Inferior parietal cortex (tissue), 1 donor: ENCODE data around the gene AGAP1.
"Not testable (repeated sequence)": the region's sequence is repeated elsewhere in the genome, so short reads cannot be mapped to it uniquely, and the experiment has no call there.

ENCODE experiments used
- DNase-seq: peaks from one replicate; pipeline ENCODE4 v3.0.0-alpha.2; 2016; ENCODE audit errors: extremely low spot score

The AGAP1 gene

DNA sequence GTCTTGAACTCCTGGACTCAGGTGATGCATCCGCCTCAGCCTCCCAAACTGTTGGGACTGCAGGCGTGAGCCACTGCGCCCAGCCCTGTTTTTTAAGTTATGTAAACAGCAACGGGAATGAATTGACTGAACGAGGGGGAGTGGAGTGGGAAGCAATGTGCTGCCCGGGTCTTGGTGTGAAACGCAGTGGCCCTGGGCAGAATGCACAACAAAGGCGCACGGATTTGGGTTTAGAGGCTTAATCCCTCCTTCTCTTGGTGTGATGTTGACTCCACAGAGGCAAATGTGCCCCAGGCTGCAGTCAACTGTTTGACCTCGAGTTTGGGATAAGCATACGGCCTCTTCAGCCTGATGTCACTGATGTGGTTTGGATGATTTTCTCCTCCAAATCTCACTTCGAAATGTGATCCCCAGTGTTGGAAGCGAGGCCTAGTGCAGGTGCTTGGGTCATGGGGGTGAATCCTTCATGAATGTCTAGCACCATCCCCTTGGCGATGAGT is 97.4 kb downstream of the AGAP1 start:
- DNase-seq = no peak

DNA sequence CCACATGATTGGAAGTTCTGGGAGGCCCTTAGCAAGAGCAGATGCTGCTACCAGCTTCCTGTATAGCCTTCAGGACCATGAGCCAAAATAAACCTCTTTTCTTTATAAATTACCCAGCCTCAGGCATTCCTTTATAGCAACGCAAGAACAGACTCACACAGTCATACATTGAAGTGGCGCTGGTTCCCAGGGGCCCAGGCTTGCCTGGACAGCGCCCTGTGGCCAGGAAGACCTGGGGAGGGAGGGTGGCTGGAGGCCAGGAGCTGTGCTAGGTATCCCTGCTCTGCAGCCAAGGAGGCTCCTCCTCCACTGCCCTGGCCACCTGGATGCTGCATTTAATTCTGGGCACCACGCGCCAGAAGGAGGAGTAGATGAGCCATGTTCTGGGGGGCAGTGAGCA is 98.1 kb downstream of the AGAP1 start:
- no peak for DNase-seq

DNA sequence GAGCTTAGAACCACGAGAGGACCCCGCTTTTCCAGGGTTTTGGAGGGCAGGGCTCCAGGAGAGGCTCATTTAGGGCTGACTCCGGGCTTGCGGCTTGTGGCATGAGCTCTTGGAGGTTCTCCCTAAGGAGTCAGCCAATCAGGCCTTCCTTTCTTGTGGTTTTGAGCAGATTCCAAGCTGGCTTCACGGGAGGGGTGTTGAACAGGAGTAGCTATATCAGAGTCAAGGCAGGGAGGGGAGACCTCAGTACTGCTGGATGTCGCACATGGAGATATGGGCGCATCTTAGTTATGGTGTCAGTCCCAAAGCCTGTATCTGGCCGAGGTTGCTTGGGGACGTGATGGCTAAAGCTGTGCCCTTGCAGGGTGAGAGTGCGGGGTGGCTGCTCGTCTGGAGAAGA is 98.6 kb downstream of the AGAP1 start:
- DNase-seq = no peak

DNA sequence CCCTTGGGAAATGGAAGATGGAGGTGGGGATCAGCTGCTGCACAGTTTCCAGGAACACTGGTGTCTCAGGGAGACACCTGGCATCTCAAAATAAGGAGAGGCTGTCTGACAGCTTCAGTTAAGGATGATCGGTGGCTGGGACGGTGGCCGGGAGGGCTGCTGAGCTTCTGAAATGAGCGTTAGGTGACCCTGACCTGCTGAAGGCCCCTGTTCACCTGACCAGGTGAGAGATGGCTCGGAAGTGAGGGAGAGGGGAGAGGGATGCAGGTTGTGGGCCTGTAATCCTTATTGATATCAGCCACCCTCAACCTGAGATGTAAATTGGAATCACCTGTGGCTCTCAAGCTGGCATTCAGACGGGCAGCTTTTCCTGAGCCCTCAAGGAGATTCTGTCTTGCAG is 99.0 kb downstream of the AGAP1 start:
- DNase-seq = no peak

DNA sequence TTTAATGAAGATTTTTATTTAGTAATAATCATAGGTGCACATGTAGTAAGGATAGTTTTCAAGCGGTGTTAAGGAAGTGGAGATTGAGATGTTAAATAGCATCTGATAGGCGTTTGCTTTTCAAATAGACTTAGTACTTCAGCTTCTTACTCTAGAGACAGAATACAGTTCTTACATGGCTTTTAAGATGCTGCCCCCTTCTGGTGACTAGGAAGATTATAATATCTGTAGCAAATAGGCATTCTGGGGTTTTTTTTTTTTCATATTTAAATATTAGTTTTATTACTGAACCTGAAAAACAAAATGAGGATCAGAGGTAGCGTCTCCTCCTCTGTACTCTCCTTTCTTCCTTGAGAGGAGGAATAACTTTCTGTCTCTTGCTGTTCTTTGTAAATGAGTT is 100.2 kb downstream of the AGAP1 start:
- DNase-seq = peak; percentile 83

DNA sequence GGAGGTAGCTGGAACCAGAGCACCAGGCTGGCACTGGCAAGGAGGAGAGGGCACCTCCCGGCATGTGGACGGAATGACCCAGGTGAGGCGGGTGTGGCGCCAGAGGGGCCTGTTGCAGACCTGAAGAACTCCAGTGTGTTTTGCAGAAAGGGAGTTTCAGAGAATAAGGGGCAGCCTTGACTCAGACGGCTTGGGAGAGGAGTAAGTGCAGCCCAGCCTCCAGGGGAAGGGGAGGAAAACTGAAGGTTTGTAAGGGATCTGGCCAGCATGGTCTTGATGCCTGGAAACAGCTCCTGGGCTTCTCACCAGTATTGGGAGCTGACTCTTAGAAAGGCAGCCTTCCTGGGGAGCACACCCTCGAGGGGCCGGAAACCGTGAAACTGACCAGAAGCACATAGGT is 101.1 kb downstream of the AGAP1 start:
- DNase-seq = no peak

DNA sequence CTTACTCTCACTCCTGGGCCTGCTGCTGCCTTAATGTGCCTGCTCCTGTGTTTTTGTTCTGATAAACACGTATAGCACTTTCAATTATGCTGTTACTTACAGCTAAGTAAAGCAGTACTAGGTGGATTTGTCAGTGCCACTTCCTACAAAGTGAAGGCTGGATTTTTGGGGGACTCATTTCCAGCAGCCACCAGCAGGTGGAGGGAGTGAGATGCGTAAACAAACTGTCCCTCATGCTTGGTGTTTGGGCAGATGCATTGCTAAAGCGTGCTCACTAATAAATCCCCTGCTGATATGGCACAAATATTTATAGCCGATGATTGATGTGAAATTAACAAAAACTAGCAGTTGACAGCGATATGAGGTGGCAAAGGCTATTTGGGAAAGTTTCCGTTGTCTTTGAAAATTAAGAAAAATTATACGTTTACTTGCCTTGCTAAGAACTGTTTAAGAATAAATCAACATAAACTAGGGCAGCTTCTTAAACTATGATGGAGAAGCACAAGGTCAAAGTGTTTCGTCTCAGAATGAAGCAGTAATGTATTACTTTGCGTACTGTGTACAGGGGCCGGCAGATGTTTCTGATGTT is 101.7 kb downstream of the AGAP1 start:
- peak; percentile 94 for DNase-seq

DNA sequence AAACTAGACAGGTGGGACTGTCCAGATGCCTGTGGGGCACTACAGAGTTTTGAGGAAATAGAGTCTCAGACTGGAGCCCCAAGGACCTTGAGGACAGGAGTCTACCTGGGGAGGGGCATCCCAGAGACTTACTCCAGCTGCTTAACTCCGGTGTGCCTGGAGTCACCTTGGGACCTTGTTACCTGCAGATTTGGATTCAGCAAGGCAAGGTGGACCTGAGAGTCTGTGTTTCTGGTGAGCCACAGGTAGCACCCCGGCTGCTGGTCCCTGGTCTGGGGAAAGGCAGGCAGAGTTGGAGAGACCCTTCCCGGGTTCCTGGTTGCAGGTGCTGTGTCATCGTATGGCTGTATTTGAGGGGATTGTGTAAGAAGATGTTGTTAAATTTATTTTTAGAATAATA is 102.4 kb downstream of the AGAP1 start:
- no peak for DNase-seq

DNA sequence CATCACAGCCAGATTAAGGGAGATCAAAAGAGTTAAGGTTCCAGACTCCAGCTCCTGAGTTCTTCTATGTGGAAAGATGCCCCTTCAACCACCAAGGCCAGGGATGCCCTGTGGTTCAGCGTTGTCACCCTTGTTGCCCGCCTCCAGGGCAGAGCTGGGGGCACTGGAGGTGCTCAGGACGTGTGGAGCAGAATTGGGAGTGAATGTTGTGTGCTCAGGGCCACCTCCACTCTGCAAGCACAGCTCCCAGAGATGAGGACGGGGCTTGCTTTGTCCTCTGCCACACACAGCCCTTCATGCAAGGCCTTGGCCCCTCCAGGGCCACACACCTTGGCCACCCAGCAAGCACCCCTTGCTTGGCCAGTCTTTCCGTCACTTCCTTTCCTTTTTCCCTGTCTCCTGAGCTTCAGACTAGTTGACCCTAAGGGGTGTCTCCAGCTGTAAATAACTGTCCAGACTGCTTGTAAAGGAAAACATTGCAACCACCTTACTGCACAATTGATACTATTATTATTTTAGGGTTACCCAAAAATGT is 103.3 kb downstream of the AGAP1 start:
- no peak for DNase-seq

DNA sequence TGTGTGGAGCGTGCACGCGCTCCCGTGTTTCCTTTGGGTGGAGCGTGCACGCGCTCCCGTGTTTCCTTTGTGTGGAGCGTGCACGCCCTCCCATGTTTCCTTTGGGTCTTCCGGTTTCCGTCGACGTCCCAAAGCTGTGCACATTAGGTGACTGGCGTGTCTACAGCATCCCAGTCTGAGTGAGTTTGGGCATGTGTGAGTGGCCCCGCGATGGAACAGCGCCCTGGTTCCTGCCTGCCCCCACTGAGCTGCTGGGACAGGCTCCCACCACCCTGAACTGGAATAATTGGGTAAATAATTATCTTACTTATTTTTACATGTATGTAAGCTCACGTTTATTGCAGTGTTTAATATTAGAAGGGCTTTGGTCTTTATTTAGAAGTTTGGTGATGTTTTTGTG is 104.2 kb downstream of the AGAP1 start:
- DNase-seq = no peak

DNA sequence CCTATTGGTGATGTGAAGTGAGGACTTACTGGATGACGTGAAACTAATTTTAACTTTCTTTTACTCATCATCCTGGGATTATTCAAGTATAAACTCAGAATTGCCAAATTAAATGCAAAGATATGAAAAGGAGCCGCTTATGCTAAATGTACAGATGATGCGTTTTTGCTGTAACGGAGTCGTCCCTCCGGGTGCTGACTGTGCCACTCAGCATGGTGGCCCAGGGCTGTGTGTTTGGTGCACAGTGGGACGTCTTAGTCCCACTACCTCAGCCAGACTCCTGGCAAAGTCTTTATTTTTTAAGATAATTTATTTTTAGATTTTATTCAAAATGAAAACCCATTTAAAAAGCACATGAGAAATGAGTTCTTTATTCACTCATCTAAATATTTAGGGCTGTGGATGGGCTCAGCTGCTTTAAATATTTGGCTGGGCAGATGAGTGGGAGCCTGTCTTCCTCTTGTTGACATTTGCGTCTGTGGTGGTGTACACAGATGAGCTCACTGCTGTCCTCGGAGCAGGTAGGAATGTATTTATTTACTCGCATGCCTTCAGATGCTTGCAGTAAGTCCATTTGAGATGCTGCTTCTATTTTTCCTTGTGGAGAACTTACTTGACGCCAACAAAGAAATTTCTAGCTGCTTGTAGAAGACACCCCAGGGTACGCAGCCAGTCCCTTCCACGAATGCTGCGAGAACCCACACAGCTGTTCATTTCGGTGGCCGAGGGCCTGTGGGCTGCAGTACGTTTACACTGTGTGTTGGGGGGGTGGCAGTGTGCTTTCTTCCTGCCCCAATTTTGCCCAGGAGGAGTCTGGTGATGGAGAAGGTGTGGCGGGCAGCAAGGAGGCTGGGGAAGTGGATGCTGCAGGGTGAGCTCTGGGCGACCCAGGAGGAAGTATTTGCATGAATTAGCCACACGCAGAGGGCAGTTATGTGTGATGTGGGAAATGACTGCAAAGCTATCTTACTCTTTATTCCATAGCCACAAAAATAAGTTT is 105.0 kb downstream of the AGAP1 start:
- no peak for DNase-seq

DNA sequence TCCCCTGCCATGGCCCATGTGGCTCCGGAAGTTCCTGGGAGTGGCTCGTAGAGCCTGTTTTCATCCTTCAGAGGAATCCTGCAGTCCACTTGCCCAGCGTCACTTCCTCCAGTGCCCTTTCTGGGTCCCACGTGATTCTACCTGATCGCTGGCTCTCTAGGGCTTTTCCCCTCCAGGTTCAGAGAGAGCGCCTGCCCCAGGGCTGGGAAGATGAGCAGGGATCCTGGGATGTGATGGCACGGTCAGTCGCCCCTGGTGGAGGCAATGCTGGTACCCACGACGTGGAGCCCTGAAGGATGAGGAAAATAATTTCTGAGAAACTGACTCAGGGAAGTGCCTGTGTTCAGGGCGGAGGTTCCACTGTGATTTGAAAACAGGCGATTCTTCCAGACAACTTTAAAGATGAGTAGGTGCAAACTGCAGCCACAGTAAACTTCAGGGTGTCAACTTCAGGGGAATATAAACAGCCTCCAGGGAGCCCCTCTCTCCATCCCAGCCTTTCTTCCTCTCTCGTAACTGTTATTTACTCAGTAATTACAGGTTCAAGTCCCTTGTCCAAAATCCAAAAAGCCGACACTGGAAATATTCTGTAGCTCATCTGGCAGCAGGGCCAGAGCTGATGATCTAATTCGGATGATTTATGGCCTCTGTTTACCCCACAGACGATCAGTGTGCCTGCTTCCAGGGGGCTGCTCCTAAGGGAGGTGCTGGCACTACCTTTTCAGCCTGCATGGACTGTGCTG is 105.9 kb downstream of the AGAP1 start:
- DNase-seq = no peak

DNA sequence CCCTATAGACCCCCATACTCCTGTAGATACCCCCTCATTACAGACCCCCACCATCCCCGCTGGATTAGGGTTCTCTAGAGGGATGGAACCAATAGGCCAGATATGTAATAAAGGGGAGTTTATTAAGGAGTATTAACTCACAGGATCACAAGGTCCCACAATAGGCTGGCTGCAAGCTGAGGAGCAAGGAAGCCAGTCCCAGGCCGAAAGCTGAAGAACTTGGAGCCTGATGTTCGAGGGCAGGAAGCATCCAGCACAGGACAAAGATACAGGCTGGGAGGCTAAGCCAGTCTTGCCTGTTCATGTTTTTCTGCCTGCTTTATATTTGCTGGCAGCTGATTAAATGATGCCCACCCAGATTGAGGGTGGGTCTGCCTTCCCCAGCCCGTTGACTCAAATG is 106.6 kb downstream of the AGAP1 start:
- no peak for DNase-seq

DNA sequence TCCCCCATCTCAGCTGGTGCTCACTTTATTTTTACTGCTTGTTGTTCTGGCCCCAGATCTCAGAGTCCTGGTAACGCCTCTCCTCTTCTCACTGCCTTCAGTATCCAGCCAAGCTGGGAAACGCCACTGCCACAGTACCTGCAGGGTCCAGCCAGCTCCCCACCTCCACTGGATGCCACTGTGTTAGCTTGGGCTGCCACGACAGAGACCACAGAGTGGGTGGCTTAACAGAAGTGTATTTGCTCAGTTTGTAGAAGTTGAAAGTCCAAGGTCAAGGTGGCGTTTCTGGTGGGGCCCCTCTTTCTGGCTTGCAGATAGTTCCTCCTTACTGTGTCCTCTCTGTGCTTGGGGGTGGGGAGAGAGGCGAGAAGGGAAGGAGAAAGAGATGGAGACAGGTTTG is 107.1 kb downstream of the AGAP1 start:
- no peak for DNase-seq

DNA sequence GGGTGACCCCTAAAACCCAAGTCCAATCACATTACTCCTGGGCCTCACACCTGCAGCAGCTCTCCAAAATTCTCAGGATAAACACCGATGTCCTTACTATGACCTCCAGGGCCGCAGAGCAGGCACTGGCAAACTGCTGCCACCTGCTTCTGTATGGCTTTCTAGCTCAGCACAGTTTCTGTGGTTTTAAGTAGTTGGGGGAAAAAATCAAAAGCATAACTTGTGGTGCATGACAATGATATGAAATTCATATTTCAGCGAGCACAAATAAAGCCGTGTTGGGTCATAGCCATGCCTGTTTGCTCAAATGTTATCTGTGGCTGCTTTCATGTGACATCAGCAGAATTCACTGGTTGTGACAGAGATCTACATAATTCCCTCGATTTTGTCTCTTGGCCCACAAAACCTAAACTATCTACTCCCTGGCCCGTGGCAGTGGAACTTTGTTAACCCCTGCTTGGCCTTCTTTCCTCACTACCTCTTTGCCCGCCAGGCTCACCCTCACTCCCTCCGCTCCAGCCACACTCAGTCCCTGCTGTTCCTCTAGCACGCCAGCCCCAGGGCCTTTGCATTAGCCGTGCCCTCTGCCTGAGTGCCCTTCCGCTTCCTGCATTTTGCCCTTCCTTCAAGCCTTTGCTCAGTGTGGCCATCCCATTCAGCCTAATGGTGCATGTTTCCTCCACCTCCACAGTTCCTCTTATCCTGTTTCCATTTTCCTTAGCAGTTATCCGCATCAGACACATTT is 108.3 kb downstream of the AGAP1 start:
- DNase-seq = no peak

DNA sequence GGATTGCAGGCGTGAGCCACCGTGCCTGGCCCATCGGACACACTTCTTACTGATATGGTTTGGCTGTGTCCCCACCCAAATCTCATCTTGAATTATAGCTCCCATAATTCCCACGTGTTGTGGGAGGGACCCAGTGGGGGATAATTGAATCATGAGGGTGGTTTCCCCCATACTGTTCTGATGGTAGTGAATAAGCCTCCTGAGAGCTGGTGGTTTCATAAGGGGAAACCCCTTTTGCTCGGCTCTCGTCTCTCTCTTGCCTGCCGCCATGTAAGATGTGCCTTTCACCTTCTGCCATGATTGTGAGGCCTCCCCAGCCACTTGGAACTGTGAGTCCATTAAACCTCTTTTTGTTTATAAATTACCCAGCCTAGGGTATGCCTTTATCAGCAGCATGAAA is 109.1 kb downstream of the AGAP1 start:
- DNase-seq = not testable (repeated sequence)

DNA sequence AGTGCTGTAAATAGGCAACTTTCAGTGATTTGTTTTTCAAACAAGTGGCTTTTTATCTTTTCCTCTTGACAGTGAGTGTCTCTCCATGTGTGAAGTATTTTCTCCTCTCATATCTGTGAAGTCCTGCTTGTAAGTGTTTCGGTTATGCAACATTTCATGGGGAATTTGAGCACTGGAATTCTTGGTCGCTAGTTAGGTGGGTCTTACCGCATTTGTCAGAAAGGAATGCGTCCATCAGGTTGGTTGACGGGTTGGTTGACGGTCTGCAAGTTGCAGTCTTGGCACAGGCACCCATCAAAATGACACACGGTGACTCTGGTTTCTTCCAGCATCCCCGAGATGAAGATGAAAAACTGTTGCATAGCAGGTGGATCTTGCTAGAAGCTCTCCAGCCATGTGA is 109.8 kb downstream of the AGAP1 start:
- DNase-seq = no peak

DNA sequence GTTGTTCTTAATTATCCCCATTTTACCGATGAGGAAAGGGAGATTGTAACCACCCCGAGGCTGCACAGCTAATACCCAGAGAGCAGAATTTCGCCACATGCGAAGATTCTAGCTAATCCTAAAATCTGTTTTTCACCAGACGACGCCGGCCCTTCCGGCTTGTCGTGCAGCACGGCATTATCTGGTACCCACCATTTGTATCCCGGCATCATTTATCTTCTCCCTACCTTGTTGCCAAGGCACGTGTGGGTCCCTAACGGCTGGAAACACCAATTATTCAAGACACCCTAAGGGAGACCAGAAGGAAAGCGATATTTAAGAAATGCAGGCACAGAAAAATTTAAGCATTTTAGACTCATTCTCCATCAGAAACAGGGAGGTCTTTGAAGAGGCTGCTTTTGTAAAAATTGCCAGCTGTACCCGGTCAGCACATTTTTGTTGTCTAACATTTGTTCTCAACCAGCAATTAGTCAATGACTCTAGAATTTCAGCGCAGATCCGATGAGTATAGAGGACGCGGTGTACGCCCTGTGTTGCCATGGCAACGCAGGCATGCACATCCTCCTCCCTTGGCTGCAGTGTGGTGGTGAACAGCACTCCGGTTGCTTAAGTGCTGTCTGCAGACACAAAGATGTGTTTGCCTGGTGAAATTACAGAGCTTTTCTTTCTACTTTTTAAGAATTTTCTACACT is 111.6 kb downstream of the AGAP1 start:
- DNase-seq = peak; percentile 91

DNA sequence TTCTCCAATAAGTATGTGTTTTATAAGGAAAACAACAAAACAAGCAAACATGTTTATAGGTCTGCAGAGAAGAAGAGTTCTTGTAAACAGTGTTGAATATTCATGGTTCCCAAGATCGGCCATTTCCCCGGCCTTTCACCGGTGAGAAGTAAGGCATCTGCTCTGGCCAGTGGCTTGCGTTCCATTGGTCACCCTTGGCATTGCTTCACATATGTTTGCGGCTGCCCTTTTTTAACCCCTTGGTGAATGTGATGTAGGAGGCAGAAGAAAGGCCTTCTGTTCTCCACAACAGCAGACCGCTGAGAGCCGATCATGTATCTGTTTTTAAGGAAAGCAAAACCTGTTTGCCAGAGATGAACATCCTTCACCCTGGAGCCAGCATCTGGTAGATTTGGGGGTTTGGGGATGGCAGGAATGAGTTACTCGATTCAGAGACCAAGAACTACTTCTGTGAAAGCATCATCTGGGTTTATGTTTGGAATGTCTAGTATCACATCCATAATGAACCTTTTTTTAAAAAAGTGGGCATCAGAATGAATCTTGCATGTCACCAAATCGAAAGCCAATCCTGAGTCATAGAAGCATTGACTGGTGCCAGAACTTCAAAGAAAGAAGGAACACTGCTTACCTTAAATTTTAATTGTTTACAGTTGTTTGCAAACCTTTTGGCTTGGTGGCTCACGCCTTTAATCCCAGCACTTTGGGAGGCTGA is 112.3 kb downstream of the AGAP1 start:
- DNase-seq = no peak

DNA sequence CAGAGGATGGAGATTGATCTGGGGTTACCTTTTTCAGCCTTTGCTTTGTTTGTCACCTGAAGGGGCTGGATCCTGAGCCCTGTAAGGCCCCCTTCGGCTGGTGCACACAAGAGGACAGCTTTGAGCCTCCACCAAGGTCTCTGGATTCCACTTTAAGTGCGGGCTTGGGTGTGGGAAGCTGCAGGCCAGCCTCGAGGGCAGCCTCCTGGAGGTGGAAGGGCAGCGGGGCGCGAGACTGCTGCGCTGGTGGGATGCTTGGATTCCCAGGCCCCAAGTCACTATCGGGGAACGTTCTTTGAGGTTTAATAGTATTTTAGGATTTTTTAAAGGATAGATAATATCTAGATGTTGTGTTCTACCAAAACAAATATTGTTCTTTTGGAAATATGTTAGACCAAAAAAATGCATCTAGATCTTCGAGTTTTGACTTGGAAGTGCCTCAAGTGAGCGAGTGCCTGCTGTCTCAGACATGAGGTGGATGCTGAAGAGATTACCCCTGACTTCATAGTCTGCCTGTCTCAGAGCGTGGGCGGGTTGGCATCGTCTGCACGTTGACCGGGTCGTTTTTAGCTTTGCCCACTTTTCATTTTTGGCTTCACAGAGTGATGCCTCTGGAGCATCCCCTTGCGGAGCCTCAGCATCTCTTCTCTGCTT is 113.8 kb downstream of the AGAP1 start:
- DNase-seq = no peak
